K562 (cell line): ENCODE data around the gene PXK. TPM values are rescaled to one million over a fixed set of nuclear protein-coding genes. Genes with fewer than 3 reads are reported as not detected.

Experiments used
- MAFF ChIP-seq: IDR thresholded peaks from 2 replicates; pipeline ENCODE4 v1.6.1; 2012; ENCODE audit warnings: low read length, improper control_type of control experiment
- MBD1 ChIP-seq: fragments of 250-450 bp; sonication (Bioruptor Pico); IDR thresholded peaks from 2 replicates; pipeline ENCODE4 v1.8.0; 2022; ENCODE audit warnings: inconsistent platforms
- POLR3A ChIP-seq: IDR thresholded peaks from 2 replicates; pipeline ENCODE4 v1.6.1; 2011; ENCODE audit warnings: borderline replicate concordance, mild to moderate bottlenecking, moderate library complexity; ENCODE audit not compliant: insufficient read length, insufficient read depth; ENCODE audit errors: extremely low read depth
- PURB ChIP-seq: sonication (generic); formaldehyde crosslinking; IDR thresholded peaks from 2 replicates; pipeline ENCODE4 v1.9.0; 2021; ENCODE audit warnings: low read depth, mild to moderate bottlenecking, missing genetic modification reagents
- TSC22D4 ChIP-seq: fragments of 450-650 bp; IDR thresholded peaks from 2 replicates; pipeline ENCODE4 v1.6.1; 2016; ENCODE audit warnings: missing genetic modification characterization, missing biosample characterization, control low read depth
- ZNF12 ChIP-seq: sonication (generic); formaldehyde crosslinking; IDR thresholded peaks from 2 replicates; pipeline ENCODE4 v1.4.0; 2020; ENCODE audit warnings: mild to moderate bottlenecking, missing genetic modification reagents
- ZNF3 ChIP-seq: fragments of 250-450 bp; sonication (Bioruptor Pico); IDR thresholded peaks from 2 replicates; pipeline ENCODE4 v1.5.0; 2021; ENCODE audit warnings: mild to moderate bottlenecking, moderate library complexity
- polyA plus RNA-seq, 8 experiments: library from polyadenylated mRNA; depleted of rRNA in 4 of 8; stranded (reverse) in 5 of 8; unstranded in 3 of 8; fragments of >200 nt; fragmentation: Nextera tagmentation in 2 of 8; fragmentation: Illumina TruSeq in 1 of 8; extraction: Ambion mirVana in 2 of 8; extraction: Trizol in 1 of 8; gene quantifications; 2 replicates each; pipeline versions ENCODE4 v1.2.1 to v1.2.3, GENCODE V29; 2011 to 2014; ENCODE audit warnings: inconsistent platforms in 1 of 8, missing spikeins in 1 of 8
- total RNA-seq, 7 experiments: library from RNA; depleted of rRNA in 6 of 7; stranded (reverse); fragments of >200 nt in 6 of 7; fragmentation: Illumina TruSeq in 2 of 7; extraction: Trizol in 2 of 7; gene quantifications; 2 replicates each; pipeline versions ENCODE4 v1.2.1 to v1.2.3, GENCODE V29; 2011 to 2021; ENCODE audit warnings: low replicate concordance in 1 of 7
- TF ChIP-seq, protein P1 (sequence below): sonication (generic); formaldehyde crosslinking; IDR thresholded peaks from 2 replicates; pipeline ENCODE4 v1.8.0; 2022; ENCODE audit warnings: missing genetic modification reagents, mild to moderate bottlenecking, borderline replicate concordance
- TF ChIP-seq, protein P2 (sequence below): fragments of 450-650 bp; conservative IDR thresholded peaks from 2 replicates; pipeline ENCODE4 v1.6.1; 2016; ENCODE audit warnings: missing genetic modification characterization, low read depth, mild to moderate bottlenecking, missing compliant biosample characterization, moderate library complexity

PXK gene
- total and polyA plus RNA-seq, 9 of the 15 experiments (the other 6 are each of a cell fraction or from before 2014, with no cell fraction given), result 3.3 to 19.9 (median 11.3) TPM

GRCh38 chr3:58317811-58318210 is 14.9 kb upstream of the PXK start (continued):
- TF ChIP-seq, protein P1, sequence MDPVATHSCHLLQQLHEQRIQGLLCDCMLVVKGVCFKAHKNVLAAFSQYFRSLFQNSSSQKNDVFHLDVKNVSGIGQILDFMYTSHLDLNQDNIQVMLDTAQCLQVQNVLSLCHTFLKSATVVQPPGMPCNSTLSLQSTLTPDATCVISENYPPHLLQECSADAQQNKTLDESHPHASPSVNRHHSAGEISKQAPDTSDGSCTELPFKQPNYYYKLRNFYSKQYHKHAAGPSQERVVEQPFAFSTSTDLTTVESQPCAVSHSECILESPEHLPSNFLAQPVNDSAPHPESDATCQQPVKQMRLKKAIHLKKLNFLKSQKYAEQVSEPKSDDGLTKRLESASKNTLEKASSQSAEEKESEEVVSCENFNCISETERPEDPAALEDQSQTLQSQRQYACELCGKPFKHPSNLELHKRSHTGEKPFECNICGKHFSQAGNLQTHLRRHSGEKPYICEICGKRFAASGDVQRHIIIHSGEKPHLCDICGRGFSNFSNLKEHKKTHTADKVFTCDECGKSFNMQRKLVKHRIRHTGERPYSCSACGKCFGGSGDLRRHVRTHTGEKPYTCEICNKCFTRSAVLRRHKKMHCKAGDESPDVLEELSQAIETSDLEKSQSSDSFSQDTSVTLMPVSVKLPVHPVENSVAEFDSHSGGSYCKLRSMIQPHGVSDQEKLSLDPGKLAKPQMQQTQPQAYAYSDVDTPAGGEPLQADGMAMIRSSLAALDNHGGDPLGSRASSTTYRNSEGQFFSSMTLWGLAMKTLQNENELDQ (CRISPR knock-in tag), result no peak
- TF ChIP-seq, protein P2, sequence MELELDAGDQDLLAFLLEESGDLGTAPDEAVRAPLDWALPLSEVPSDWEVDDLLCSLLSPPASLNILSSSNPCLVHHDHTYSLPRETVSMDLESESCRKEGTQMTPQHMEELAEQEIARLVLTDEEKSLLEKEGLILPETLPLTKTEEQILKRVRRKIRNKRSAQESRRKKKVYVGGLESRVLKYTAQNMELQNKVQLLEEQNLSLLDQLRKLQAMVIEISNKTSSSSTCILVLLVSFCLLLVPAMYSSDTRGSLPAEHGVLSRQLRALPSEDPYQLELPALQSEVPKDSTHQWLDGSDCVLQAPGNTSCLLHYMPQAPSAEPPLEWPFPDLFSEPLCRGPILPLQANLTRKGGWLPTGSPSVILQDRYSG, result no peak
- TF ChIP-seq ZNF3 (no peak), TSC22D4 (tag) (no peak), POLR3A (no peak), ZNF12 (CRISPR knock-in tag) (no peak), MBD1 (CRISPR knock-in tag) (no peak), PURB (CRISPR knock-in tag) (no peak), MAFF (no peak)
